HG03460 (cell line): ENCODE data around the gene BAIAP3.
"Not testable (repeated sequence)": the region's sequence is repeated elsewhere in the genome, so short reads cannot be mapped to it uniquely, and the experiment has no call there.

ENCODE experiments used
- ATAC-seq: cut with Tn5 transposase; IDR thresholded peaks from one replicate; pipeline ENCODE4 v1.9.1; 2021; ENCODE audit not compliant: unreplicated experiment

Gene BAIAP3

DNA sequence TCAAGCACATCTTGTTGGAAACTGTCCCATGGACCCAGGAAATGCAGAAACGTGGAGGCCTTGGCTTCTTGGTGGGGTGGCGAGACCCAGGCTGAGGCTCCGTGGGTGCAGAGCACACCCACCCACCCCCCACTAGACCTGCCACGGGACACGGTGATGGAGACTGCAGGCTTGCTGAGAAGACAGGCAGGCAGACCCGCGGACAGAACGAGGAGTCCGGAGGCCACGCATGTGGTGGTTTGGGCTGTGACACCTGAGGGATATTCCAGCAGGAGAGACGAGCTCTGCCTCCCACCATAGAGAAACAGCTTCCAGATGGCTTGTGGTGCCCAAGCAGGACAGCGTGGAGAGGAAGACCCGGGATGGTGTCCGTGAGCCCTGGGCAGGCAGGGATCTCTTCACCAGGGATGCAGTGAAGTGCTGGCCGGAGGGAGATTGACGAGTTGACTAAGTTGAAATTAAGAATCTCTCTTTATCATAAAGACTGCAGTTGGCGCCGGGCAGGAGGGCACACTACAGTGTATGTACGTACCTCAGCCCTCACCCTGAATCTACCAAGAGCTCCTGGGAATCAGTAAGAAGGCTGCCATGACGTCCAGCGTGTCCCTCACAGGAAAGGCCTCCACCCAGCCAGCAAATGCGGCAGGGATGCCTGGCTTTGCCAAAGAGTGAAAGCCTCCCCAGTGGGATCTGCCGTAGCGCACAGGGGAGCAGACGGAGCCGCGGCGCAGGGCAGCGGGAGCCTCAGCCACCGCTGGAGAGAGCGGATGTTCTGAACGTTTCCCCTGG is 15.8 kb upstream of the BAIAP3 start:
- no peak for ATAC-seq

DNA sequence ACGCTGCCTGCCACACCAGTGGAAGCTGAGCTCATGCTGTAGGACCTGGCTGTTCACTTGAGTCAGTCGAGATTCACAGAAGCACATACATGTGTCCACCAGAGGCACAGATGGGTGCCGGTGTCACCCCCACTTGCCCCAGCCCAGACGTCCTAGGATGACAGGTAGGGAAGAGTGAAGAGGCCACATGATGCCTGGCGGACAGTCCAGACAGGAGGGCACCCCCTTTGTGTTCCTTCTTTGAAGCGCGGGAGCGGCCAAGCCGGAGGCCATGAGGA is 15.2 kb upstream of the BAIAP3 start:
- no peak for ATAC-seq

DNA sequence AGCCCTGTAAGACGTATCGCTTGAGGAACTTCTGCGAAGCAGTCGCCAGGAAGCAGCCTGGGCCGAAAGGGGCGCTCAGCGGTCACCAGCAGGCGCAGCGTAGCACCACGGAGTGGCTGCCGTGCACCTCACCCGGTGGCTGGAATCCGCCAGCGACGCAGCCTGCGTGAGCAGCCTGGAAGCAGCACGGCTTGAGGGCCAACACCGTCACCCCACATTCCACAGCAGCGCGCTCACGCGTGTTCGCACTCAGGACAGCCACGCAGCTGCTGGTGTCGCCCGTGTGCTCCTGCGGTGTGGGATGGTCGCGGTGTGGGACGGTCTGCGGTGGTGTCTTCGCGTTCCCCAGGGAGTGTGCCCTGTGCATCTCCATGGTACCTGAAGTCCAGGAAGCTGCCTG is 14.4 kb upstream of the BAIAP3 start:
- no peak for ATAC-seq

DNA sequence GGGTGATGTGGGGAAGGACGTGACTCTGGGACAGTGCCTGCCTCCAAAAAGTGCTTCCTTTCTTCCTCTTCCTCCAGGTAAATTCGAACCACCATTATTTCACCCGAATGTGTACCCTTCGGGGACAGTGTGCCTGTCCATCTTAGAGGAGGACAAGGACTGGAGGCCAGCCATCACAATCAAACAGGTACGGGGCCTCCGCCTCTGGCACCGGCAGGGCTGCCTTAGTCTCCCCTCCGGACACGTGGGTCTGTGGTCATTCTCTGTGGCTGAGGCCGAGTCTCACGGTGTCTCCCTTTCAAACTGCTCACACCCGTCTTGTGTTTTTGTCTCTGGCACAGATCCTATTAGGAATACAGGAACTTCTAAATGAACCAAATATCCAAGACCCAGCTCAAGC is 13.3 kb upstream of the BAIAP3 start:
- ATAC-seq: no peak

DNA sequence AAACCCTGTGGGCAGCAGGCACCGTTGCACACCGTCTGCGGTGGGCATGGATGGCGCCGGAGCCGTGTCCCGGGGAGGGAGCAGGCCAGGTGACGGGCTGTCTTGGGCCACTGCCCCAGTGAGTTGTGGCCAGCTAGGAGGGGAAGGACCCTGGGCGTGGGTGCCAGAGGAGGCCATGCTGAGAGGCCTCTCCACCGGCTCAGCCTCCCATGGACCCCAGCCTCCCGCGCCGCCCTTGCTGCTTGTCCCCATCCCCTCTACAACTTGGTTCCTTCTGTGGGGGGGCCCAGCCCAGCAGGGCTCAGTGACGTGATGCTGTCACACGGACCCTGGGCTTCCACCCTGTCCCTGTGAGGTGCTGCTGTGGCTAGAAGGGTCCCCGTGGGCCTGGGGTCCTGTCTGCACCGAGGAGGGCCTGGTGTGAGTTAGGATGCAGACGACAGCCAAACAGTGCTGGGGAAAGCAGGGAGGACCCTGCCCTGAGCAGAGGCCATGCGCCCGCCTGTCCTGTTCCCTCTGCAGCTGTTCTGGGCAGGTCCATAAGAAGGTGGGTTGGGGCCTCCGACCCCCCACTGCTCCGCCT is 12.7 kb upstream of the BAIAP3 start:
- no peak for ATAC-seq

DNA sequence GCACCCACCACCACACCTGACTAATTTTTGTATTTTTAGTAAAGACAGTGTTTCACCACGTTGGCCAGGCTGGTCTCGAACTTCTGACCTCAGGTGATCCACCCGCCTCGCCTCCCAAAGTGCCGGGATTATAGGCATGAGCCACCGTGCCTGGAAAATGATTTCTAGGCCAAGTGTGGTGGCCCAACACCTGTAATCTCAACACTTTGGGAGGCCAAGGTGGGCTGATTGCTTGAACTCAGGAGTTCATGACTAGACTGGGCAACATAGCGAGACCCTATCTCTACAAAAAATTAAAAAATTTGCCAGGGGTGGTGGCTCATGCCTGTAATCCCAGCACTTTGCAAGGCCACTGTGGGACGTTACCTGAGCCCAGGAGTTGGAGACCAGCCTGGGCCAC is 11.0 kb upstream of the BAIAP3 start:
- ATAC-seq: no peak

DNA sequence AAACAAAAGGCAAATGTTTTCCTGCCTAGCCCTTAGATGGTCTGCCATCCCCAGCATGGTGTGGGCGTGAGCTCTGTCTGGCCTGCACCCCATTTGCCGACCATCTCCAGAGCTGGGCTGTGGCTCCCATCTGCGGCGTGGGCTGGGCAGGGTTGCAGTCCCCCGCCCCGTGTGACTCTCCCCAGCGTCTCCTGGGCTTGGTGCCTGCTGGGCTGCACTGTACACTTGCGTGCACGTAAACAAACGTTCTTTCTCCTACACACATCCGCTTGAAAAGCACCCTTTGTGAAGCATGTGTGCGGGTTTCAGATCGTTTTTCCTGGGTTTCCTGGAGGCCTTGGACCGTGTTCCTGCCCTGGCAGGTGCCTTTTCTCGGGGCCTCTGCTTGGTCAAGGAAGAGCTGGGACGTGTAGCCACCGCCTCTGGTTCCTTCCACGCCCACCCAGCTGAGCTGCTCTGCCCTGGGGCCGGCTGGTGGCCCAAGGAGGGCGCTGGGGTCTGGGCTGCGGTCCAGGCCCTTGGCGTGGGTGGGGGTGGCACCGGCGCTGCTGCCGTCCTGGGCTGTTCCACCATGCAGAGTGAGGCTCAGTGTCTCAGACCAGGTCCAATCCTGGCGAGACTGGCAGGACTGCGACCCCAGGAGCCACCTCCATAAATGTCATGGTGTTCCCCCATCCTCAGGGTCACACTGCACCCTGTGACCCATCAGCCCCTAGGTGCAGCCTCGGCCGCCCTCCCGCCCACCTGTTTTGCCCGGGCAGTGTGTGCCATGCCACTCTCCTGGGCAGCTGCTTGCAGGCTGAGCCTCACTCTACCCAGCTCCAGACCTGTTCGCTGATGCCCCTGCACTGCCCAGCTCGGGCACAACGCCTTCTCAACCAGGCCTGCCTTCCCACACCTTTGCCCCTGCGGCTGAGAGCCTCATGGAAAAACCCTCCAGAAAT is 9.9 kb upstream of the BAIAP3 start:
- ATAC-seq: no peak

DNA sequence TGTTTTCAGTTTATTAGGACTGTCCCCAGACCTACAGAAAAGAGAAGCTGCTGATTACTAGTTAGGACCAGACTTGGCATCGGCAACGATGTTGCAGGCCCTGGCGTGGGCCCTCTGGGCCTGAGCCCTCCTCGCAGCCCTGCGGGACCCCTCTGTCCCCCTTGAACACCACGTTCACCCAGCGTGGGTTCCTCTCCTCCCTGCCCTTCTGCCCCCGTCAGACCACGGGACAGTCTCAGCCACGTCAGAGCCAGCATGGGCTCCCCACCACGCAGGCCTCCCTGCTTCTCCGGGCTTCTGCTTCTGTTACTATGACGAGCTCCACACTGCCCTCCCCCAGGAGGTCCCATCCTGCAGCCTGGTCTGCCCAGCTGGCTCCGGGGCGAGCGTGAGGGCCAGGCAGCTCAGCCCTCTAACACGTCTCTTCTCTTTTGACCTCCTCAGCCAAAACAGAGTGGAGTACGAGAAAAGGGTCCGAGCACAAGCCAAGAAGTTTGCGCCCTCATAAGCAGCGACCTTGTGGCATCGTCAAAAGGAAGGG is 9.1 kb upstream of the BAIAP3 start:
- ATAC-seq: no peak

DNA sequence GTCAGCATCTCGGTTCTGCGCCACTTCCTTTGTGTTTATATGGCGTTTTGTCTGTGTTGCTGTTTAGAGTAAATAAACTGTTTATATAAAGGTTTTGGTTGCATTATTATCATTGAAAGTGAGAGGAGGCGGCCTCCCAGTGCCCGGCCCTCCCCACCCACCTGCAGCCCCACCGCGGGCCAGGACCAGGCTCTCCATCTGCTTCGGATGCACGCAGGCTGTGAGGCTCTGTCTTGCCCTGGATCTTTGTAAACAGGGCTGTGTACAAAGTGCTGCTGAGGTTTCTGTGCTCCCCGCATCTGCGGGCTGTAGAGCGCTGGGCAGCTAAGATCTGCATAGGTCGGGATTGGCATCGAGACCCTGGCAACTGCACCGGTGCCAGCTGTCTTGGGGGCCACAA is 8.2 kb upstream of the BAIAP3 start:
- no peak for ATAC-seq

DNA sequence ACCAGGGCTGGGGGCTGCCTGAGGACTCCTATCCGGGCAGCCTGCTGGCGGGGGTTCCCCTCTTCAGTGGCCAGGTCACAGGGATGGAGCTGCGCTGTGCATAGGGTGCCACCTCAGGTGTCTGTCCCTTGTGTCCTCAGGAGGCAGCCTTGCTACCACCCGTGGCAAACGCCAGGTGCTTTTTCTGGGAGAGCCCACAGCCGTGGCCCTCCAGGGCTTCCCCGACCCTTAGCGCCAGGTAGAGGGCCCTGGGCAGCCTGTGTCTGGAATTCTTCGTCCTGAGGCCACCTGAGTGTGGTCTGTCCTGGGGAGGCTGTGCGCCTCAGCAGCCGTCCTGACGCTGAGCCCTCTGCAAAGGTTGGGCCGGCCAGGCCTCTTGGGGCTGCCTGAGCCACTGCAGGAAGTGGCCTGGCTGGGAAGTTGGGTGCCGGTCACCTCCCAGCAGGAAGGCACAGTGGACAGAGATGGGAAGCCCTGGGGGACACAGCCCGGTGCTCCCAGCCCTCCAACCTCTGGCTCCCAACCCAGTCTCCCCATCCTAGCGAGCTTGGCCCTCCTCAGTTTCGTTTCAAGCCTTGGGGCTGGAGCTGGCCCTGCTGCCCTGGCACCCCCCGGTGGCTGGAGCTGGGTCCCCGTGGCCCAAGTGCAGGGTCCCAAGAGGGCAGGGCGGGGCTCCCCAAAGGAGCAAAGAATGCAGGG is 7.6 kb upstream of the BAIAP3 start:
- no peak for ATAC-seq

DNA sequence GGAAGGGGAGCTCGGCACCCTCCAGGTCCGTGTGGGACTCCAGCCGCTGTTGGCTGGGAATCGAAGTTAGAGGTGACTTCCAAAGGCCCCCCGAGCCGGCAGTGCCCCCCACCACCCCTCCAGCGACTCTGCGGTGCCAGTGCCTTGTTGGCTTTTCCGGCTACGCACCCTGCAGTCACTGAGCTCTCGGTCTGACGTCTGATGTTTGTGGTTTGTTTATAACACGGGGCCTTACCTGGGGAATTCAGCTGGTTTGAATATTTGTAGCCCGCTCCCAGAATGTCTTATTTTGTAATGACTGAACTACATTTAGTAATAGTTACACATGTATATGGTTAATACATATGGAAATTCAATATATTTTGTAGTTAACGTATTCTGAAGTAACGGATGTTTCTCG is 7.1 kb upstream of the BAIAP3 start:
- ATAC-seq: no peak

DNA sequence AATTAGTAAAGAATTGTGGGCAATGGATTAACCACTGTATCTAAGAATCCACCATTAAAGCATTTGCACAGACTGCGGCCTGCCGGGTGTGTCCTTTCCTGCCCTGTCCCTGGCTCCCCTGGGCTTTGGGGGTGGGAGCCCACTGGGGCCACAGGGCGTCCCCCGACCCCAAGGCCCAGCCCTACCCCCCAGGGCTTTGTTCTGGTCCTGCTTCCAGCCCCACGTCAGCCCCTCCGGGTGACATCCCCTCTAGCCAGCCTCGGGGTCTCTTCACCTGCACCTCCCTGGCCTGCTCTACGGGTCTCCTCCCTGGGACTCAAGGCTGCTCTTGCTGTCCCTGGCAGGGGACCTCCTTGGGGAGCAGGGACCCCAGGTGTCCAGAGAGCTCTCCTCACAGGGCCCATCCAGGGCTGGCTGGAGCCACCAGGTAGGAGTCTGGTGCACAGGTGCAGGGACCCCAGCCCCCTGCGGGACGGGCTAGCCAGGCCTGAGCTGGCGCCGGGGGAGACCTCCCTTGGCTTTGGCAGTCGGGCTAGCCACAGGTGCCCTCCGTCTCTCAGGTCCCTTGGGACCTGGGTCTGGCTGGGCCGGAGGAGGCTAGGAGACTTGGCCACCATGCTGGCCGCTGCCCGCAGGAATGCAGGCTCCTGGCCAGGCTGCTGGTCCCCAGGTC is 6.4 kb upstream of the BAIAP3 start:
- ATAC-seq: no peak

DNA sequence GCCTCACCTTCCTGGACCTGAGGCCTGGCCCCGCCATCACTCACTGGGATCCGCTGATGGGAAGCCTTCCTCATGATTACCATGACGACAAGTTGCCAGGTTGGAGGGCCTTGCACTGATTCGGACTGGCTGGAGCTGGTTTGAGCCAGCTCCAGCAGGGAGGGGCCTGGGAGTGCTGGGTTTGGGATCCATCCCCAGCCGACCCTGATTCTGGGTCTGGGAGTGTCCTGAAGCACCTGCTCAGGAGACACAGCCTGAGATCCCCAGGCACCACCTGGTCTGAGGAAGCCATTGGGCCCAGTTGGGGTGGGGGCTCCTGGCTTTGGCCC is 5.9 kb upstream of the BAIAP3 start:
- no peak for ATAC-seq

DNA sequence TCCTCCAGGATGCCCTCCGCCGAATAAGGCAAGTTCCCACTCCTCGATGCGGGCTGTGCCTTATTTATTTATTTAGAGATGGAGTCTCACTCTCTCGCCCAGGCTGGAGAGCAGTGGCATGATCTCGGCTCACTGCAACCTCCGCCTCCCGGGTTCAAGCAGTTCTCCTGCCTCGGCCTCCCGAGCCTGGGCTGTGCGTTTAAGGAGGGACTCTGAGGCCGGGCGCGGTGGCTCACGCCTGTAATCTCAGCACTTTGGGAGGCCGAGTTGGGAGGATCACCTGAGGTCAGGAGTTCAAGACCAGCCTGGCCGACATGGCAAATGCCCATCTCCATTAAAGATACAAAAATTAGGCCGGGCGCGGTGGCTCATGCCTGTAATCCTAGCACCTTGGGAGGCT is 5.3 kb upstream of the BAIAP3 start:
- ATAC-seq: not testable (repeated sequence)

DNA sequence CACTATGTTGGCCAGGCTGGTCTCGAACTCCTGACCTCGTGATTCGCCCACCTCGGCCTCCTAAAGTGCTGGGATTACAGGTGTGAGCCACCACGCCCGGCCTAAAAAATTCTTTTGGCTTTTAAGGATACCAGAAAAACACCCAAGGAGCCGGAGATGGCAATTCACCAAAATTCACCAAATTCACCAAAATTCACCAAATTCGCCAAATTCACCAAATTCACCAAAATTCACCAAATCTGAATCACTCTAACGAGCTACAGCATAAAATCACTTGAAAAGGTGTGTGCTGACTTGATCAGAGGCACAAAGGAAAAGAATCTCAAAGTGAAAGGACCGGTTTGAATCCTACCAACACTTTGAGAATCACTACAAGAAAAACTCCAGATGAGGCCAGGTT is 4.5 kb upstream of the BAIAP3 start:
- ATAC-seq: not testable (repeated sequence)

DNA sequence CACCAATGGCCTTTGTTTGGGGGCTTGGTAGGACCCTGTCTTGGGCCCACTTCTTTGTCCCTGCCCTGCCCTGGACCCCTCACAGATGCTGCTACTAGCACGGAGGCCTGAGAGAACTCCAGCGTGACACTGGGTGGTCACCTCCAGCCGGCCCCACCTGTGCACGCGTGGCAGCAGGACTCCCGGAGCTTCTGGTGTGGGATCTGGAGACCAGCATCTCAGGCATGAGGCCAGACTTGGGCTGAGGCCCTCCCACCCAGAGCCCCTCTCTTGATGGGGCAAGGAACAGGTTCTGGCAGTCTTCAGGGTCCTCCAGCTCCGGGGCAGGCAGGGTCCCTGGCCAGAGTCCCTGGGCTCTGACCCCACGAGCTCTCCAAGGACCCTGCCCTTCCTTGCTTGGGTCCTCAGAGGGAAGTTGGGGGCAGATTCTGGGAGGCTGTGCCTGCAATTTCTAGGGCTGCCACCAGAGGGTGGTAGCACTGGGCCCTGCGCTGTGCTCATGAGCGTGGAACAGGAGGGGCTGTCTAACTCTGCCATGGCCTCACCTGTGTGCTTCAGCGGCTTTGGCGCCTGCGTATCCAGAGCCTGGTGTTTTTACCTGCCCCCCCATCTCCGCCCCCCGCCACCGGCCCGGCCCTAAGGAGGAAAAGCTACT is 3.1 kb upstream of the BAIAP3 start:
- no peak for ATAC-seq

DNA sequence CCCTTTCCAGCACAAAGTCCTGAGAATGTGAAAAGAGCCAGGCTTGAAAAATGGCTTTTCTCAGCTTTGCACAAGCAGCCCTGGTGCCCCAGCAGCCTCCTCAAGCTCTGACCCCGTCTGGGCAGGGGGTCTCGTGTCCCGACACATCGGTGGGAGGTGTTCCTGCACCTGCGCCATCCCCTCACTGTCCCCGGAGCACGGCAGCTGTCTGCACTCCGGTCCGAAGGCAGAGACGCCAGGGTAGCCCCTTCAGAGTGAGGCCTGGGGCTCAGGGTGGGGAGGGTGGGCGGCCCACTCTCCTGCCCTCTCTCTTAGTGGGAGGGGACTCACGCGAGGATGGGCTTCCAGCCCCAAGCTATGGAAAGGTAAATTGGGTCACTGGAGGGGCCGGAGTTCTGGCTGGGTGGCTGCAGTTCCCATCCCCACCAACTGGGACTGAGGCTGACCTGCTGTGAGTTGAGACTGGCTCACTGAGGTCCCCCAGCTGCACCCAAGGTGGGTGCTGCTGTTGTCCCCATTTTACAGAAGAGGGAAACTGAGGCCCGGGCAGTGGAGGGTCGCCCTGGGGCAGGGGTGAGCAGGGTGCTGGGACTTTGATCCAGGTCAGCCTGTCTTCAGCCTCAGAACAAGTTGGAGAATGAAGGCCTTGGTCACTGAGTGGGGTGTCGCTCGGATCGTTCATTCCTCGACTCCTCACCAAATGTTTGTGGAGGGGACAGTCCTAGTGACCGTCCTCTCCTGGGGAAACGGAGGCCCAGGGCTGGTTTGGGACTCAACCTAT is 2.3 kb upstream of the BAIAP3 start:
- ATAC-seq: no peak

DNA sequence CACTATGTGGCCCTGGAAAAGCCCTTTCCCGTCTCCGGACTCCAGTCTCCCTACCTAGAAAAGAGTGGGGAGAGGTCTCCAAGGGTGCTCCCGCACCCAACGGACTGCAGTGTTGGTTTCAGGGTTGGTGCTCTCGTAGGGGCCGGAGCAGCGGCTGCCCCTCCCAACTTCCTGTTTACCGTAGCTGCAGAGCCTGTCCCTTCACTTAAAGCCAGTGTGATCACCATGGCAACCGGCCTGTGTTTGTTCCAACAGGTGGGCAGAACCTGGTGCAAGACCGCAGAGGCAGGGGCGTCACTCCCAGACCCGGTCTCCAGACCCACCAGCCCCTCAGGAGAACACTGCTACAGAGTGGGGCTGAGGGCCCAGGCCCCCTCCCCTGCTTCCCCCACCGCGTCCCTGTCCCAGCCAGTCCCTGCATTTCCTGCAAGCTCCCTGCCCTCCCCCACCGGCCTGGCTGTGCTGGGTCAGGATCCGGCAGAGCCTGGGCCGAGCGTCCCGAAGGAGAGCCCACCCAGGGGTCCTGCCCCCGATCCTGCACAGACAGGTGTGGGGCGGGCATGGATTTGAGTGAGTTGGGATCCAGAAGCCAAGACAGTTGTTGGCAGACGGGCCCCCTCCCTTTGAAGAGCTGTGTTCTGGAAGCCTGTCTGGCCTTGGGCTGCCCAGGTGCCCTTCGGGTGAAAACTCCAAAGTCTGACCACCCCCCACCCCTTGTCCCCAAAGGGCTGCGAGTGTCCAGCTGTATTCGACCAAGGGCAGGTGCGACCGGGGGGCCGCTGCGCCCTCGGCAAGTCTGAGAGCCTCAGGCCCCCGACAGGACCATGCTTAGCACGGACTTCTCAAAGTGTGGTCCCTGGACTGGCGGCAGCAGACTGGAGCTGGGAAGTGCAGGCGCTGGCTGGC is 1.5 kb upstream of the BAIAP3 start:
- ATAC-seq: no peak
